GM20000 (cell line): Measurements from ENCODE around the gene SUPT3H.

ENCODE experiments used
- DNase-seq: peaks from one replicate; pipeline ENCODE4 v3.0.0; 2012; ENCODE audit warnings: low spot score
- TF ChIP-seq, protein P1 (sequence below): IDR thresholded peaks from 2 replicates; pipeline ENCODE4 v1.5.1; 2012; ENCODE audit warnings: mild to moderate bottlenecking, control low read depth; ENCODE audit errors: extremely low read depth, missing control alignments

The SUPT3H gene

DNA sequence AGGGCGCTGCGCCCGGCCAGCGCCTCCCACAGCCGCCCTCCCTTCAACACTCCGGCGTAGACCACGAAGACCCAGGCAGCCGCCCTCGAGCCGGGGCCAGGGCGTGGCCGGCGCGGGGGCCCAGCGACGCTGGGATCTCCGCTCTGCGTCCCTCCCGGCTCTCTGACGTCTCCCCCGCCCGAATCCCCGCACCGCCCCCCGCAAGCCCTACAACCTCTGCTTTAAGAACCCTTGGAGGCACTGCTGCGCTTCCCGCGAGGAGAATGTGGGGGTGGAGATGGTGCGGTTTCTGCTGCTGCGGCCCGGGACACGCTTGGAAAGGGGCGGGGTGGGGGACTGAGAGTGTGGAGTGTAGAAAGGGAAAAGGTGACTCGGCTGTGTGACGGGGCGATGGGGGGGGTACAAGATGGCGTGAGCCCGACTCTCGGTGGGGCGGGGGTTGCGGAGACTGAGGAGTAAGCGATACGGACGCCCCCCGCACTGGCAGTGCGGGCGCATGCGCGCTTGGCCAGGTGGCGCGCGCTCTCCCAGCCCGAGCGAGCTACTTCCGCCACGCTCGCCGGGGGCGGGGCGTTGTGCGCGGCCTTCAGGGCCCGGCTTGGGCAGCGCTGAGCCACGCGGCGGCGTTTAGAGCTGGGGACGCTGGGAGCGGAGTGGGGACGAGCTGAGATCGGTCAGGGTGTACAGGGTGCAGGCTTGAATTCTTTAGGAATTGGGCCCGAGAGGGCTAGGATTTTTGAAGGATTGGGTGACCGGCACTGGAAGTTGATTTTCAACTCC is at the start of gene SUPT3H:
Gene SUPT3H, minus strand, starts transcription at position 381 of the 780 bp plus-strand sequence.
- peak; percentile 92 for DNase-seq
- TF ChIP-seq, protein P1, sequence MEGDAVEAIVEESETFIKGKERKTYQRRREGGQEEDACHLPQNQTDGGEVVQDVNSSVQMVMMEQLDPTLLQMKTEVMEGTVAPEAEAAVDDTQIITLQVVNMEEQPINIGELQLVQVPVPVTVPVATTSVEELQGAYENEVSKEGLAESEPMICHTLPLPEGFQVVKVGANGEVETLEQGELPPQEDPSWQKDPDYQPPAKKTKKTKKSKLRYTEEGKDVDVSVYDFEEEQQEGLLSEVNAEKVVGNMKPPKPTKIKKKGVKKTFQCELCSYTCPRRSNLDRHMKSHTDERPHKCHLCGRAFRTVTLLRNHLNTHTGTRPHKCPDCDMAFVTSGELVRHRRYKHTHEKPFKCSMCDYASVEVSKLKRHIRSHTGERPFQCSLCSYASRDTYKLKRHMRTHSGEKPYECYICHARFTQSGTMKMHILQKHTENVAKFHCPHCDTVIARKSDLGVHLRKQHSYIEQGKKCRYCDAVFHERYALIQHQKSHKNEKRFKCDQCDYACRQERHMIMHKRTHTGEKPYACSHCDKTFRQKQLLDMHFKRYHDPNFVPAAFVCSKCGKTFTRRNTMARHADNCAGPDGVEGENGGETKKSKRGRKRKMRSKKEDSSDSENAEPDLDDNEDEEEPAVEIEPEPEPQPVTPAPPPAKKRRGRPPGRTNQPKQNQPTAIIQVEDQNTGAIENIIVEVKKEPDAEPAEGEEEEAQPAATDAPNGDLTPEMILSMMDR, result peak; percentile 16

DNA sequence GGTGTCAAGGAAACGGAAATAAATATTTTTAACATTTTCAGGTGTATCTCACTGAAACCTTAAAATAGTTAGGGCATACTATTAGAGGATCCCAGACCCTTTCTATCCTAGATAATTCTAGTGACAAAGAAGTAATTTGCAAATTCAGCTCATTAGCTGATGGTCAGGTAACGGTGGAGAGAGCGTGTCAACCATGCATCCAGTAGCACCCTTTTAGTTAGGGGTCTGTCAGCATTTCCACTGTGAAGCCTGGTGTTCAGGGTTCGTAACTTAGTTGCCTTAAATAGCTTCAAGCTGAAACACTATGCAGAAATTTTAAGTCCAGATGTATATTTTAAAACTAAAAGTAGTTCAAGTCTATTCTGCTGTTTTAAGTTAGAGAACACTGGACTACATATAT is 48.5 kb upstream of the SUPT3H start:
- TF ChIP-seq, protein P1, result no peak
- DNase-seq, result no peak

DNA sequence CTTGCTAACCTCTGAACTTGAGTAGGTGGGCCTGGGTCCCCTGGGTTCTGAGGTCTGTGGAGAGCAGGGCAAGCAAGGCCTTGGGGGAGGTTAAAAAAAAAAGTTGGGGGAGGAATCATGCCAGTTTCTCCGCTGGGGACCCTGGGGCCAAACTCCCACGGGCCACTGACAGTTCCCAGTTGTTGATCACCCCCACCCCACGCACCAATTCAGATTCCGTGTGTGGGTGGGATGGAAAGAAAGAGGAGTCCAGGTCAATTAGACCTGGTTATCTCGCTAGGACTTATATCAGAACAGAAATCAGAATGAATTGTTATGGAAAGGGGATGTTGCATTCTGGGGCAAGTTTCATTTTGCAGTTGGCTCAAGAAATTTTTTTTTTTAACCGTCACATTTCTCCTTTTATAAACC is 46.7 kb upstream of the SUPT3H start:
- no peak for DNase-seq
- TF ChIP-seq, protein P1, result no peak

DNA sequence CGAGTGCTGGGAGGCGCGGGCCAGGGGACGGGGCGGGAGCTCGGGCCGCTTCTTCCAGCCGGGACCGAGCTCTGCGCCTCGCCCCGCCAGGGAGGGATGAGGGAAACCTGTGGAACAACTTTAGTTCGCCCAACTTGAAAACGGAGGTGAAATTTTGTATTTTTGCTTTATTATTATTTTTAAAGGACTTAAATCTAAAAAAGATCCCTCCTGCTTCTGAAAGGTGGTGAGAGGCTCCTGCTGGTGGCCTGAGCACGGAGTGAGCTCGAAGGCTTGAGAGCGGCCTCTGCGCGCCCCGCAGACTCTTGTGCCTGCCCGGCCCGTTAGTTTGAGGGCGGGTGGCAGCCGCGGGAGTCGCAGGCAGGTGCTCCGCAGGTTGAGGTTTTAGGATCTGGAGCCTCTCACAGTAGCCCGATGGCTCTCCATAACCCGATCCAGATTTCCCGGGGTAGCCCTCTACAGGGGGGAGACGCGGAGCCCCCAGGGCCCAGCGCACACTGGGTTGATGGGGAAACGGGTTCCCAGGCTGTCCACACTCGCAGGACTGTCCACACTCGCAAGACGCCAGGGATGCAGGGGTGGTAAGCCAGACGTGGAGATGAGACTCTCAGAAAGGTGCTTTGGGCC is 46.2 kb upstream of the SUPT3H start:
- TF ChIP-seq, protein P1, result no peak
- peak; percentile 19 for DNase-seq

DNA sequence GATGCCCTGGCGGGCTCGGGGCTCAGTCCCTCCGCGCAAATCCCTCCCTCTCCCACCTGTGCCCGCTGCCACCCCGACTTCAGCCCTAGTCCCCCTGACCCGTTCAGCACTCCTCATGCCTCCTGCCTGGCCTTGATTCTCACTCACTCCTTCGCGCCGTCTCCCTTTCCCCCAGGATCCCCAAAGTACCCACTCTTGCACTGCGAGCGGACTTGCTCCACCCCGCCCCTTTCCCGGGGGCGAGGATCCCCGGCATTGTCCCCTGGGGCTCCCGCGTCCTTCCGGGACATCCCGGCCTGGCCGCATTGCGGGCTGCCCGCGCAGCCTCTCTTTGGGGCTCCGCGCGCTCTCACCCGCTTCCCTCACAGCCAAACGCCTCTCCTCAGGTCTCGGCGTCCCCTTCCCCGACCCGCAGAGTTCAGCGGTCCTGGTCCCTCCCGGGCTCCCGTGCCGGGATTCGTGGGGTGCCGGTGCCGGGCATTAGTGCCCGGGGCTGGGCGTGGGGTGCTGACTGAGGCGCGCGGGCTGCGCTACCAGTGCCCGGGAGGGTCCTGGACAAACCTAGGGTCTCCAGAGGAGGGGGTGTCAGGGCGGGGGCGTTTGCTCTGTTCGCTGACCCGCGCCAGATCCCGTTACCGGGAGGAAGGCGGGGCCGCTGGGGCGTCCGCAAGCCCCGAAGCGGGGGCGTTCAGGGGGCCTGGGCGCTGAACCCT is 45.5 kb upstream of the SUPT3H start:
- DNase-seq, result peak; percentile 33
- TF ChIP-seq, protein P1, result no peak

DNA sequence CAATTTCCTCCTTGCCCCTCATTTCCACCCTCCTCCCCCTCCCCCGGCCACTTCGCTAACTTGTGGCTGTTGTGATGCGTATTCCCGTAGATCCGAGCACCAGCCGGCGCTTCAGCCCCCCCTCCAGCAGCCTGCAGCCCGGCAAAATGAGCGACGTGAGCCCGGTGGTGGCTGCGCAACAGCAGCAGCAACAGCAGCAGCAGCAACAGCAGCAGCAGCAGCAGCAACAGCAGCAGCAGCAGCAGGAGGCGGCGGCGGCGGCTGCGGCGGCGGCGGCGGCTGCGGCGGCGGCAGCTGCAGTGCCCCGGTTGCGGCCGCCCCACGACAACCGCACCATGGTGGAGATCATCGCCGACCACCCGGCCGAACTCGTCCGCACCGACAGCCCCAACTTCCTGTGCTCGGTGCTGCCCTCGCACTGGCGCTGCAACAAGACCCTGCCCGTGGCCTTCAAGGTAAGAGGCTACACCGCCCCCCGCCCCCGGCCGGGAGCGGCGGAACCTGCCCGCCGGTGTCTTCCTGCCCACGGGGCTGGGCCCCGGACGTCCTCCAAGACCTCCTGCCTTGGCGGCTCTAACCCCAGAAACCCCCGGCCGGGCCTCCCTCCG is 44.9 kb upstream of the SUPT3H start:
- TF ChIP-seq, protein P1, result no peak
- DNase-seq, result peak; percentile 34
